GM12892 (cell line): ENCODE results near the gene ACACB.

Experiments used
- POLR2A ChIP-seq: IDR thresholded peaks from 2 replicates; pipeline ENCODE4 v1.6.1; 2011; ENCODE audit warnings: low read depth, low read length, control low read depth
- POLR2AphosphoS5 ChIP-seq: IDR thresholded peaks from 2 replicates; pipeline ENCODE4 v1.6.1; 2011; ENCODE audit warnings: low read depth, low read length, control low read depth

GRCh38 chr12:109179927-109180326 is 63.5 kb downstream of the ACACB start:
- no peak for TF ChIP-seq POLR2AphosphoS5
- no peak for TF ChIP-seq POLR2A
